Neural crest cell (in vitro differentiated cells): ENCODE data around the gene VAC14. TPM values are rescaled to one million over a fixed set of nuclear protein-coding genes. Genes with fewer than 3 reads are reported as not detected.

Experiments used
- DNase-seq: peaks from one replicate; pipeline ENCODE4 v3.0.0; 2021; ENCODE audit warnings: low read depth, mixed read lengths, low spot score
- H3K27ac Mint-ChIP-seq: one replicate; pipeline ENCODE4 v1.8.0; 2021; ENCODE audit warnings: mild to moderate bottlenecking, mixed read lengths; ENCODE audit not compliant: unreplicated experiment
- H3K27me3 Mint-ChIP-seq: 2 replicates; pipeline ENCODE4 v1.8.0; 2021; ENCODE audit warnings: low read depth, mild to moderate bottlenecking, mixed read lengths
- H3K36me3 Mint-ChIP-seq: 2 replicates; pipeline ENCODE4 v1.8.0; 2021; ENCODE audit warnings: low read depth, mild to moderate bottlenecking, mixed read lengths
- H3K4me1 Mint-ChIP-seq: 2 replicates; pipeline ENCODE4 v1.8.0; 2021; ENCODE audit warnings: mixed read lengths
- H3K4me3 Mint-ChIP-seq: one replicate; pipeline ENCODE4 v1.8.0; 2021; ENCODE audit warnings: mild to moderate bottlenecking, mixed read lengths
- H3K9me3 Mint-ChIP-seq: 2 replicates; pipeline ENCODE4 v1.8.0; 2021; ENCODE audit warnings: mixed read lengths
- total RNA-seq: library from RNA; stranded (reverse); gene quantifications from 2 replicates; pipeline ENCODE4 v1.2.1, GENCODE V29; 2021
- TF ChIP-seq, protein P1 (sequence below): fragments of 200-600 bp; sonication (generic); conservative IDR thresholded peaks from 2 replicates; pipeline ENCODE4 v1.5.0; 2021; ENCODE audit warnings: antibody characterized with exemption, mild to moderate bottlenecking

The VAC14 gene
- total RNA-seq, 1 donor from 2014 or later = 46.7 TPM

DNA sequence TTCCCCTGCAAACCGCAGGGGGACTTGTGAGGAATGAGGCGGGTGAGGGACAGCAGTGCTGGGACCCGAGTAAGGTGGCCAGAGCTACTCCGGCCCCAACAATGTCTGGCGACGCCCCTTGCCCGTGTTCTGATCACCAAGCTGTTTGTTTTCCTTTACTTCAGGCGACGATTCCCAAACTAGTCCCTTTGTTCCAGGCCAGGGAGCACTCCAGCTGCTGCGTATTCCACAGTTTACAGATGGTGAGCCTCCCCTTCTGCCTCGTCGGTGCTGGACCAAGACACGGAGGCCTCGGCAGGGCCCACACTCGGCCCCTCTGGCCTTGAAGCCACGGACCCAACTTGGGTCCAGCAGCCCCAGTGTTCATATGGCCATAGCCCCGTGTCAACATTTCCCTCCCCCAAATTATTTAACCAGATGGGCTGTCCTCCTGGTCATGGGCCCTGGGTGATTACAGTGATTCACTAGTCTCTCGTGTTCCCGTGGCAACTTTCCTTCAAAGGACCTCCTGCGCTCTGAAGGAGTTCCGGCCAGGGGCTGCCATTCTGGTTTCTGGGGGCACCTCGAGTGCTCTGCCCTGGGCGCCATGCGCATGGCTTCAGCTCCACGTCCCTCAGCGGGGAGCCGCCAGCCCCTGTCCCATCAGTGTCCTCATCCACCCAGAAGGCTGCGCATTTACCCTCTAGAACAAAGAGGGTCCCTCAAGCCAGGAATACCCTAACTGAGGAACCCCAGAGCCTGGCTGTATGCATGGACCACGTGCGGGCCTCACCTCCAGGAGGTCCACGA lies 90.3 kb downstream of the VAC14 start:
- no peaks in the 10 kb centered on the region for H3K27me3 Mint-ChIP-seq
- H3K36me3 Mint-ChIP-seq = no peaks in the 10 kb centered on the region
- DNase-seq = no peak
- no peaks in the 10 kb centered on the region for H3K9me3 Mint-ChIP-seq
- no peak overlapping the region for H3K4me3 Mint-ChIP-seq
- TF ChIP-seq, protein P1, sequence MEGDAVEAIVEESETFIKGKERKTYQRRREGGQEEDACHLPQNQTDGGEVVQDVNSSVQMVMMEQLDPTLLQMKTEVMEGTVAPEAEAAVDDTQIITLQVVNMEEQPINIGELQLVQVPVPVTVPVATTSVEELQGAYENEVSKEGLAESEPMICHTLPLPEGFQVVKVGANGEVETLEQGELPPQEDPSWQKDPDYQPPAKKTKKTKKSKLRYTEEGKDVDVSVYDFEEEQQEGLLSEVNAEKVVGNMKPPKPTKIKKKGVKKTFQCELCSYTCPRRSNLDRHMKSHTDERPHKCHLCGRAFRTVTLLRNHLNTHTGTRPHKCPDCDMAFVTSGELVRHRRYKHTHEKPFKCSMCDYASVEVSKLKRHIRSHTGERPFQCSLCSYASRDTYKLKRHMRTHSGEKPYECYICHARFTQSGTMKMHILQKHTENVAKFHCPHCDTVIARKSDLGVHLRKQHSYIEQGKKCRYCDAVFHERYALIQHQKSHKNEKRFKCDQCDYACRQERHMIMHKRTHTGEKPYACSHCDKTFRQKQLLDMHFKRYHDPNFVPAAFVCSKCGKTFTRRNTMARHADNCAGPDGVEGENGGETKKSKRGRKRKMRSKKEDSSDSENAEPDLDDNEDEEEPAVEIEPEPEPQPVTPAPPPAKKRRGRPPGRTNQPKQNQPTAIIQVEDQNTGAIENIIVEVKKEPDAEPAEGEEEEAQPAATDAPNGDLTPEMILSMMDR = no peak
- H3K4me1 Mint-ChIP-seq = peaks cover 28% of the 10 kb centered on the region
- no peak overlapping the region for H3K27ac Mint-ChIP-seq

DNA sequence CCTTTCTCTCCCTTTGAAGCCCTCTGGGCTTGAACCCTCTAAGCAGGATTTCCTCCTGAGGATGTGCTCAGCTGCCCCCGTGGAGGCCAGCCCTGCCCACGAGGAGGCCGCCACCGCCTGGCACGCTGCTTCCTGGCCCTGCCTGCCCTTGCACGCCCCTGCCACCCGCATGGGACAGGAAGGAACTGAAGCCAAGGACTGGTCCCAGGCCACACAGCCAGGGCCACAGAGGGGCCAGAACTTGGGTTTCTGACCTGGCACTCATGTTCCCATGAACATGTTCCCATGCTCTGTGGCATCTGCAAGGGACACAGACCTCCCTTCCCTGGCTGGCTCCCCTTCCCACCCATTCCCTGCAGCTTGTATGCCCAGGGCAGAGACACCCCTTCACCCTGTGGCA lies 91.0 kb downstream of the VAC14 start:
- DNase-seq = no peak
- H3K4me1 Mint-ChIP-seq = peaks cover 28% of the 10 kb centered on the region
- TF ChIP-seq, protein P1 = no peak

DNA sequence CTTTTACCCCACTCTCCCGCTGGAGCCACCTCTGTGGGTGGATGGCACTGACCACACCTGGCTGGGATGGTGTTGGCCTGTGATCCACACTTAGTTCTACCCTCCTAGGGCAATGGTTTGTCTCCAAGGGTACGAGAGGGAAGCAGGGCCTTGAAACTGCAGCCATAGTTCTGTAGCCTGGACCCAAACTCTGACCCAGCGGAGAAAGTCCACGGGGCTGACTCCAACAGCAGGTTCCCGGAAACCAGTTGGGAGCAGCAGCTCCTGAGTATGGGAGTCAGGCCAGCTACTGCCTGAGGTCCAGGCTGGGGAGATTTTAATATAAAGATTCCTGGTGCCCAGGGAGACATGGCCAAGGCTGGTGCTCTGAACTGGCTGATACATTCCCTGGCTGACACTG lies 91.5 kb downstream of the VAC14 start:
- no peak for DNase-seq
- Mint-ChIP-seq H3K4me3 (no peak overlapping the region), H3K4me1 (peaks cover 28% of the 10 kb centered on the region), H3K27ac (no peak overlapping the region), H3K9me3 (no peaks in the 10 kb centered on the region), H3K36me3 (no peaks in the 10 kb centered on the region), H3K27me3 (no peaks in the 10 kb centered on the region)
- TF ChIP-seq, protein P1 = no peak

More for the DNA sequence above, 91.0 kb downstream of the VAC14 start:
- Mint-ChIP-seq H3K9me3 (no peaks in the 10 kb centered on the region), H3K27me3 (no peaks in the 10 kb centered on the region), H3K27ac (no peak overlapping the region), H3K4me3 (no peak overlapping the region), H3K36me3 (no peaks in the 10 kb centered on the region)

DNA sequence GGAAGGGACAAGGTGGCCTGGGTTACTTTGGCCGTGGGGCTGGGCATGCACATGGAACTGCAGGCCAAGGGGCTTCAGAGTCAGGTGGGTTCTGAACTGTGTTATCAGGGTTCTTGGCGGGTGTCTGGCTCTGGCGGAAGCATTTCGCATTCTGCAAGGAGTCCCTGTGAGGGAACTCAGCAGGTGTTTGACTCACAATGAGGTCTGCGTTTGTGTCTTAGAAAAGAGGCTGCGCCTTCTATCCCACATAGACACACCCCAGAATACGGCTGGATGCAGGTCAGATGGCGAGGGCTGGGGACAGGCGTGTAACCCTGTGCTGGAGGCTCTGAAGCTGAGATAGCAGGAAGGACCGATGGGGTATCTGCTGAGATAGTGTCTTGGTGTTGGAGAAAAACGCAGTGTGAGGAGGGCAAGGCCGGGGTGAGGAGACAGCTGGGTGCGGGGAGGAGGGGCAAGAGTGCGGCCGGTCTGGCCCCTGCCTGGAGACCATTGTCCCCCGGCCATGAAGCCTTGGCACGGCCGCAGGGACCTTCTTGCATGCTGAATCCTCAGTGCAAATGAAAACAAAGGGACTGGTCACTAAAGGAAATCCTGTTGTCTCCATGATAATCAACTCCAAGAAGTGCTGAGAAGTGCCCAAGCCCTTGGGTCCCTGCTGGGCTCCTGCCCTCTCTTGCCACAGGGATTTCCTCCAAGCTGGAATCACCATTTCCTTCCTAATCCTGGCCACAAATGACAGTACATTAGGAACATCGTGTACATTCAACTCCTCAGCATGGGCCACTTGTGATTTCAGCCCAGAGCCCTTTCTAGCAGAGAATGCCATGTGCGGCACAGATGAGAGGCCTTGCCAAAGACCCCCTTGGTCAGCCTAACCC lies 92.4 kb downstream of the VAC14 start:
- Mint-ChIP-seq H3K9me3 (no peaks in the 10 kb centered on the region), H3K36me3 (no peaks in the 10 kb centered on the region), H3K27me3 (no peaks in the 10 kb centered on the region), H3K4me3 (no peak overlapping the region), H3K27ac (peak overlapping the region; percentile 89), H3K4me1 (peaks cover 28% of the 10 kb centered on the region)
- TF ChIP-seq, protein P1 = no peak
- no peak for DNase-seq

DNA sequence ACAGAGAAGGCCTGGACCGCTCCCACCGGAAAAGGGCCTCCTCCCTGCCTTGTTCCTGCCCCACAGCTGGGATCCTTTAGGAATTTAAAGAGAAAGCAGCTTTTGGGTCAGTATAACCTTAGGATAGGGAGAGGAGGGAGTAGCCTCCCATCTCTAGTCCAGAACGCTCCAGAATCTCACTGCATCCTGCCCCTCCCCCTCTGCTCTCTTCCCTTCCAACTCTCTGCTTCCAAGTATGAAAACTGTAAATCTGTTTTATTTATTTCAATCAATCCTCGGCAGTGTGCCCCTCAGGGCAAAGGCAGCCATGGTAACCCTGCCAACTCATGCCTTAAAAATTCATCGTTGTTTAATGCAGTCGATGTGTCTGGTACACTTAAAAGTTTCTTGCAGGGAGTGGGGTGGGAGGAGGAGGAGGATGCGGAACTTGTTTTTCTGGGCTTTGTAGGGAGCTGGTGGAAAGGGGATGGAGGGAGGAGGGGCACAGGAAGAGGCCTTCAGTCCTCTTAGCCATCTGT lies 94.0 kb downstream of the VAC14 start:
- Mint-ChIP-seq H3K9me3 (no peaks in the 10 kb centered on the region), H3K4me1 (peaks cover 35% of the 10 kb centered on the region), H3K4me3 (no peak overlapping the region), H3K27ac (no peak overlapping the region), H3K36me3 (no peaks in the 10 kb centered on the region), H3K27me3 (no peaks in the 10 kb centered on the region)
- TF ChIP-seq, protein P1 = no peak
- DNase-seq = no peak
